ENCODE data around the gene CLK2.
"Not testable (repeated sequence)": the region's sequence is repeated elsewhere in the genome, so short reads cannot be mapped to it uniquely, and the experiment has no call there.

Gene CLK2

GRCh38 chr1:155227261-155228095 lies 45.8 kb downstream of the CLK2 start:
- H3K27ac ChIP-seq (replicated peaks; ENCODE audit: low read length), result peak overlapping the region; percentile 85
- H3K14ac ChIP-seq (ENCODE audit: low read length), result no peak overlapping the region
- H3K4me3 ChIP-seq (ENCODE audit: low read length in 2 of 2), result peak overlapping the region; percentile 60 to 82
- no peaks in the 10 kb centered on the region for H3K9me3 ChIP-seq (replicated peaks in 1 of 2; ENCODE audit: control insufficient read depth in 2 of 2, insufficient read depth in 1 of 2, low read depth in 1 of 2, low read length in 2 of 2)
- no peaks in the 10 kb centered on the region for H3K27me3 ChIP-seq (ENCODE audit: control insufficient read depth in 3 of 3, insufficient read depth in 3 of 3, low read depth in 1 of 3, low read length in 3 of 3)
- no peak overlapping the region for H3K23ac ChIP-seq (ENCODE audit: low read depth, low read length, poor library complexity)
- no peak overlapping the region for H2BK12ac ChIP-seq (ENCODE audit: low read length)
- H2BK120ac ChIP-seq (ENCODE audit: low read depth, low read length), result no peak overlapping the region
- no peak overlapping the region for H4K91ac ChIP-seq (ENCODE audit: low read depth, low read length, poor library complexity)
- H3K4ac ChIP-seq (ENCODE audit: low read length), result no peak overlapping the region
- H2AK5ac ChIP-seq (ENCODE audit: low read depth, low read length), result no peak overlapping the region
- H2BK5ac ChIP-seq (ENCODE audit: low read length), result no peak overlapping the region
- H3K9ac ChIP-seq (ENCODE audit: low read depth, low read length, poor library complexity), result peak overlapping the region; percentile 63
- peak; percentile 99 for DNase-seq (ENCODE audit: low spot score)
- peaks cover 3 to 29% of the 10 kb centered on the region in 2 donors for H3K36me3 ChIP-seq (replicated peaks in 1 of 2; ENCODE audit: control insufficient read depth in 2 of 2, insufficient read depth in 2 of 2, low read length in 2 of 2)
- peak overlapping the region; percentile 63 for H3K4me2 ChIP-seq (ENCODE audit: insufficient read depth, low read length, poor library complexity, severe bottlenecking)
- H2BK15ac ChIP-seq (ENCODE audit: low read length), result no peak overlapping the region
- peak overlapping the region; percentile 79 for H2AFZ ChIP-seq (ENCODE audit: low read length)
- peaks cover 12% of the 10 kb centered on the region in 2 donors for H3K4me1 ChIP-seq (ENCODE audit: control insufficient read depth in 2 of 2, insufficient read depth in 1 of 2, low read depth in 1 of 2, low read length in 2 of 2)
- peak overlapping the region; percentile 39 for H3K18ac ChIP-seq (ENCODE audit: low read length)
- no CpG with 5 or more reads among the region's 42 CpGs for WGBS, 2 donors (ENCODE audit: extremely low coverage in 2 of 2, insufficient read length in 2 of 2, insufficient replicate concordance in 1 of 2)
- peak overlapping the region; percentile 21 for H4K8ac ChIP-seq (ENCODE audit: low read depth, low read length)
- H3K79me1 ChIP-seq (ENCODE audit: low read depth, low read length), result peaks cover 3% of the 10 kb centered on the region

- H2BK15ac ChIP-seq (ENCODE audit: low read length), result no peak overlapping the region
These were observed 46.4 kb downstream of the CLK2 start for GRCh38 chr1:155226910-155227260.

DNA sequence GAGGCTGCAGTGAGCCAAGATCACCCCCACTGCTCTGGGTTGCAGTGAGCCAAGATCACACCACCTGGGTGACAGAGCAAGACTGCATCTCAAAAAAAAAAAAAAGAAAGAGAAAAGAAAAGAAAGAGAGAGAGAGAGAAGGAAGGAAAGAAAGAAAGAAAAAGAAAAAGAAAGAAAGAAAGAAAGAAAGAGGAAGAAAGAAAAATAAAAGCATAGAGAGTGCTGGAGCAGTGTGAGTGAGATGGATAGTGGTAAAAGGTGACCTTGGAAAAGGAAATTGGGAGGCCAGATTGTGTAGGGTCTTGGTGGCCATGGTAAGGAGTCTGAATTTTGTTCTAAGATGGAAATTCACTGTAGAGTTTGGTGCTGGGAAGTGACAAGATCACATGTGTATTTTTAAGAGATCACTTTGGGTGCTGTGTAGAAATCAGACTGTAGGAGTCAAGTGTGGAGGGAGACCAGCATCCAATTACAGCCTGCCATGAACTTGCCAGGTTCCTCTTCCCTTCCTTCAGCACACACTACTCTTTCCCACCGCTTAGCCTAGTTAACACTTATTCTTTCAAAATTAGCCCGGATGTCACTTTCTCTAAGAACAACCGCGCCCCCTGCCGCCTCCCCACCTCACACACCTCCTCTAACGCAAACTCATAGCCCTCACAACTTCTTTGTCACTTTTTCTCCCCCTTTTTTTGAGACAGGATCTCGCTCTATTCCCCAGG lies 47.0 kb downstream of the CLK2 start:
- peak overlapping the region; percentile 80 for H3K27ac ChIP-seq (replicated peaks; ENCODE audit: low read length)
- no peak overlapping the region for H2BK12ac ChIP-seq (ENCODE audit: low read length)
- no peak overlapping the region for H3K4ac ChIP-seq (ENCODE audit: low read length)
- H2AK5ac ChIP-seq (ENCODE audit: low read depth, low read length), result no peak overlapping the region
- H3K4me2 ChIP-seq (ENCODE audit: insufficient read depth, low read length, poor library complexity, severe bottlenecking), result peak overlapping the region; percentile 48
- H3K4me3 ChIP-seq (ENCODE audit: low read length in 2 of 2), result peak overlapping the region; percentile 60 to 82
- H3K4me1 ChIP-seq (ENCODE audit: control insufficient read depth in 2 of 2, insufficient read depth in 1 of 2, low read depth in 1 of 2, low read length in 2 of 2), result peaks cover 12% of the 10 kb centered on the region in 2 donors
- H3K9ac ChIP-seq (ENCODE audit: low read depth, low read length, poor library complexity), result no peak overlapping the region
- peak overlapping the region; percentile 59 for H2AFZ ChIP-seq (ENCODE audit: low read length)
- no CpG with 5 or more reads among the region's 7 CpGs for WGBS, 2 donors (ENCODE audit: extremely low coverage in 2 of 2, insufficient read length in 2 of 2, insufficient replicate concordance in 1 of 2)
- no peak overlapping the region for H3K18ac ChIP-seq (ENCODE audit: low read length)
- H4K8ac ChIP-seq (ENCODE audit: low read depth, low read length), result no peak overlapping the region
- peaks cover 3% of the 10 kb centered on the region for H3K79me1 ChIP-seq (ENCODE audit: low read depth, low read length)
- H3K23ac ChIP-seq (ENCODE audit: low read depth, low read length, poor library complexity), result no peak overlapping the region
- no peak overlapping the region for H2BK5ac ChIP-seq (ENCODE audit: low read length)
- no peaks in the 10 kb centered on the region for H3K27me3 ChIP-seq (ENCODE audit: control insufficient read depth in 3 of 3, insufficient read depth in 3 of 3, low read depth in 1 of 3, low read length in 3 of 3)
- H3K14ac ChIP-seq (ENCODE audit: low read length), result no peak overlapping the region
- H4K91ac ChIP-seq (ENCODE audit: low read depth, low read length, poor library complexity), result no peak overlapping the region
- H2BK120ac ChIP-seq (ENCODE audit: low read depth, low read length), result no peak overlapping the region
- no peak overlapping the region for H2BK15ac ChIP-seq (ENCODE audit: low read length)
- H3K9me3 ChIP-seq (replicated peaks in 1 of 2; ENCODE audit: control insufficient read depth in 2 of 2, insufficient read depth in 1 of 2, low read depth in 1 of 2, low read length in 2 of 2), result no peaks in the 10 kb centered on the region
- peaks cover 3 to 35% of the 10 kb centered on the region in 2 donors for H3K36me3 ChIP-seq (replicated peaks in 1 of 2; ENCODE audit: control insufficient read depth in 2 of 2, insufficient read depth in 2 of 2, low read length in 2 of 2)
- DNase-seq (ENCODE audit: low spot score), result peak; percentile 62

More at GRCh38 chr1:155226910-155227260, 46.4 kb downstream of the CLK2 start:
- no peak overlapping the region for H2BK120ac ChIP-seq (ENCODE audit: low read depth, low read length)
- no peak overlapping the region for H4K8ac ChIP-seq (ENCODE audit: low read depth, low read length)
- H3K36me3 ChIP-seq (replicated peaks in 1 of 2; ENCODE audit: control insufficient read depth in 2 of 2, insufficient read depth in 2 of 2, low read length in 2 of 2), result peaks cover 3 to 32% of the 10 kb centered on the region in 2 donors
- no peaks in the 10 kb centered on the region for H3K9me3 ChIP-seq (replicated peaks in 1 of 2; ENCODE audit: control insufficient read depth in 2 of 2, insufficient read depth in 1 of 2, low read depth in 1 of 2, low read length in 2 of 2)
- peaks cover 3% of the 10 kb centered on the region for H3K79me1 ChIP-seq (ENCODE audit: low read depth, low read length)
- peak; percentile 66 for DNase-seq (ENCODE audit: low spot score)
- no peak overlapping the region for H2BK5ac ChIP-seq (ENCODE audit: low read length)
- H3K23ac ChIP-seq (ENCODE audit: low read depth, low read length, poor library complexity), result no peak overlapping the region
- H2AK5ac ChIP-seq (ENCODE audit: low read depth, low read length), result no peak overlapping the region
- peak overlapping the region; percentile 80 for H3K27ac ChIP-seq (replicated peaks; ENCODE audit: low read length)
- peaks cover 12% of the 10 kb centered on the region in 2 donors for H3K4me1 ChIP-seq (ENCODE audit: control insufficient read depth in 2 of 2, insufficient read depth in 1 of 2, low read depth in 1 of 2, low read length in 2 of 2)
- no peak overlapping the region for H3K14ac ChIP-seq (ENCODE audit: low read length)
- H3K9ac ChIP-seq (ENCODE audit: low read depth, low read length, poor library complexity), result peak overlapping the region; percentile 76
- no CpG with 5 or more reads among the region's 19 CpGs for whole genome bisulfite sequencing, 2 donors (ENCODE audit: extremely low coverage in 2 of 2, insufficient read length in 2 of 2, insufficient replicate concordance in 1 of 2)
- H4K91ac ChIP-seq (ENCODE audit: low read depth, low read length, poor library complexity), result no peak overlapping the region
- H2BK12ac ChIP-seq (ENCODE audit: low read length), result no peak overlapping the region
- H3K18ac ChIP-seq (ENCODE audit: low read length), result no peak overlapping the region
- H3K4me2 ChIP-seq (ENCODE audit: insufficient read depth, low read length, poor library complexity, severe bottlenecking), result peak overlapping the region; percentile 48
- no peak overlapping the region for H3K4ac ChIP-seq (ENCODE audit: low read length)
- H3K4me3 ChIP-seq (ENCODE audit: low read length in 2 of 2), result peak overlapping the region; percentile 60 to 82
- no peaks in the 10 kb centered on the region for H3K27me3 ChIP-seq (ENCODE audit: control insufficient read depth in 3 of 3, insufficient read depth in 3 of 3, low read depth in 1 of 3, low read length in 3 of 3)
- peak overlapping the region; percentile 59 for H2AFZ ChIP-seq (ENCODE audit: low read length)

- not testable (repeated sequence) for H3K27ac ChIP-seq (replicated peaks; ENCODE audit: low read length); H2BK120ac ChIP-seq (ENCODE audit: low read depth, low read length); H2AK5ac ChIP-seq (ENCODE audit: low read depth, low read length); H3K79me1 ChIP-seq (ENCODE audit: low read depth, low read length); H3K9me3 ChIP-seq (replicated peaks in 1 of 2; ENCODE audit: control insufficient read depth in 2 of 2, insufficient read depth in 1 of 2, low read depth in 1 of 2, low read length in 2 of 2); H4K91ac ChIP-seq (ENCODE audit: low read depth, low read length, poor library complexity); H4K8ac ChIP-seq (ENCODE audit: low read depth, low read length); DNase-seq (ENCODE audit: low spot score); H2BK15ac ChIP-seq (ENCODE audit: low read length); H2BK5ac ChIP-seq (ENCODE audit: low read length); H3K18ac ChIP-seq (ENCODE audit: low read length); H3K27me3 ChIP-seq (ENCODE audit: control insufficient read depth in 3 of 3, insufficient read depth in 3 of 3, low read depth in 1 of 3, low read length in 3 of 3); H3K9ac ChIP-seq (ENCODE audit: low read depth, low read length, poor library complexity); H2AFZ ChIP-seq (ENCODE audit: low read length); H3K4me2 ChIP-seq (ENCODE audit: insufficient read depth, low read length, poor library complexity, severe bottlenecking); H2BK12ac ChIP-seq (ENCODE audit: low read length); H3K4ac ChIP-seq (ENCODE audit: low read length)
- H3K36me3 ChIP-seq (replicated peaks in 1 of 2; ENCODE audit: control insufficient read depth in 2 of 2, insufficient read depth in 2 of 2, low read length in 2 of 2), result peaks cover 3 to 39% of the 10 kb centered on the region in 2 donors
- peak overlapping the region in 1 of 2 donors; percentile 60 for H3K4me3 ChIP-seq (ENCODE audit: low read length in 2 of 2)
- peaks cover 12% of the 10 kb centered on the region in 2 donors for H3K4me1 ChIP-seq (ENCODE audit: control insufficient read depth in 2 of 2, insufficient read depth in 1 of 2, low read depth in 1 of 2, low read length in 2 of 2)
- WGBS, 2 donors (ENCODE audit: extremely low coverage in 2 of 2, insufficient read length in 2 of 2, insufficient replicate concordance in 1 of 2), result no CpG with 5 or more reads among the region's 8 CpGs
- peak overlapping the region; percentile 18 for H3K23ac ChIP-seq (ENCODE audit: low read depth, low read length, poor library complexity)
- peak overlapping the region; percentile 6 for H3K14ac ChIP-seq (ENCODE audit: low read length)
These were observed 47.9 kb downstream of the CLK2 start for GRCh38 chr1:155225404-155225759.

Data from neuronal stem cell (in vitro differentiated cells).